SJSA1 (cell line): ENCODE measurements around the gene NKAIN4. TPM values are rescaled to one million over a fixed set of nuclear protein-coding genes. Genes with fewer than 3 reads are reported as not detected.

Experiments used
- DNase-seq, 2 experiments: peaks; one replicate each; pipeline ENCODE4 v3.0.0-alpha.2; 2015 to 2020; ENCODE audit warnings: low spot score in 2 of 2, low read depth in 1 of 2
- H3K27ac ChIP-seq: fragments of 250-450 bp; sonication (Bioruptor Pico); 2 replicates; pipeline ENCODE4 v1.5.1; 2020; ENCODE audit warnings: mild to moderate bottlenecking, moderate library complexity
- H3K27me3 ChIP-seq: fragments of 250-450 bp; sonication (Bioruptor Pico); replicated peaks from 2 replicates; pipeline ENCODE4 v1.5.1; 2020; ENCODE audit warnings: mild to moderate bottlenecking, moderate library complexity
- H3K36me3 ChIP-seq: fragments of 250-450 bp; sonication (Bioruptor Pico); 2 replicates; pipeline ENCODE4 v1.5.1; 2020; ENCODE audit warnings: mild to moderate bottlenecking
- H3K4me1 ChIP-seq: fragments of 250-450 bp; sonication (Bioruptor Pico); replicated peaks from 2 replicates; pipeline ENCODE4 v1.6.1; 2021; ENCODE audit warnings: mild to moderate bottlenecking
- H3K4me3 ChIP-seq: fragments of 250-450 bp; sonication (Bioruptor Pico); 2 replicates; pipeline ENCODE4 v1.5.1; 2020; ENCODE audit warnings: mild to moderate bottlenecking
- H3K9me3 ChIP-seq: fragments of 250-450 bp; sonication (Bioruptor Pico); replicated peaks from 2 replicates; pipeline ENCODE4 v1.5.1; 2020; ENCODE audit warnings: mild to moderate bottlenecking
- total RNA-seq: library from RNA; depleted of rRNA; stranded (reverse); fragments of >200 nt; shearing (Covaris generic); gene quantifications from 2 replicates; pipeline ENCODE4 v1.2.3, GENCODE V29; 2014; rRNA removed

NKAIN4 gene
- not detected in 2 replicates for total RNA-seq

- peaks cover 60% of the 10 kb centered on the region for H3K27me3 ChIP-seq
- H3K9me3 ChIP-seq: no peaks in the 10 kb centered on the region
- DNase-seq: no peak
- H3K4me3 ChIP-seq: no peak within 1 kb of the TSS
- H3K4me1 ChIP-seq: 0 out of 2 replicates have a peak, but pooled peaks cover 3% of the 10 kb centered on the region
- H3K36me3 ChIP-seq: no peaks in the 10 kb centered on the region
- H3K27ac ChIP-seq: no peak within 1 kb of the TSS
These were observed at the start of gene NKAIN4 for GRCh38 chr20:63254232-63254605. Gene NKAIN4, minus strand, starts transcription at chr20:63254463. Its CDS starts 13 bp downstream, at chr20:63254450.

GRCh38 chr20:63303095-63303666, 48.9 kb upstream of the NKAIN4 start:
- no peak for DNase-seq
- Histone ChIP-seq H3K36me3 (no peaks in the 10 kb centered on the region), H3K4me1 (no peaks in the 10 kb centered on the region), H3K4me3 (no peak overlapping the region), H3K9me3 (0 out of 2 replicates have a peak, but pooled peaks cover 2% of the 10 kb centered on the region), H3K27ac (no peak overlapping the region), H3K27me3 (peaks cover 48% of the 10 kb centered on the region)

- H3K27ac ChIP-seq: no peak overlapping the region
- no peak for DNase-seq
- 0 out of 2 replicates have a peak, but pooled peaks cover 2% of the 10 kb centered on the region for H3K9me3 ChIP-seq
- no peaks in the 10 kb centered on the region for H3K4me1 ChIP-seq
- H3K36me3 ChIP-seq: no peaks in the 10 kb centered on the region
- no peak overlapping the region for H3K4me3 ChIP-seq
- peaks cover 48% of the 10 kb centered on the region for H3K27me3 ChIP-seq
These were observed 47.4 kb upstream of the NKAIN4 start for GRCh38 chr20:63301671-63302070.

- Histone ChIP-seq H3K36me3 (no peaks in the 10 kb centered on the region), H3K4me1 (no peaks in the 10 kb centered on the region), H3K4me3 (no peak overlapping the region), H3K27me3 (peaks cover 49% of the 10 kb centered on the region), H3K27ac (no peak overlapping the region), H3K9me3 (0 out of 2 replicates have a peak, but pooled peaks cover 2% of the 10 kb centered on the region)
- no peak for DNase-seq
These were observed 44.6 kb upstream of the NKAIN4 start for GRCh38 chr20:63298731-63299312.

GRCh38 chr20:63297796-63298572, 43.7 kb upstream of the NKAIN4 start:
- no peak for DNase-seq
- Histone ChIP-seq H3K4me3 (no peak overlapping the region), H3K36me3 (no peaks in the 10 kb centered on the region), H3K27ac (no peak overlapping the region), H3K4me1 (no peaks in the 10 kb centered on the region), H3K27me3 (peaks cover 44% of the 10 kb centered on the region), H3K9me3 (0 out of 2 replicates have a peak, but pooled peaks cover 2% of the 10 kb centered on the region)

- H3K36me3 ChIP-seq: no peaks in the 10 kb centered on the region
- no peak for DNase-seq
- peaks cover 39% of the 10 kb centered on the region for H3K27me3 ChIP-seq
- H3K4me3 ChIP-seq: no peak overlapping the region
- H3K9me3 ChIP-seq: 0 out of 2 replicates have a peak, but pooled peaks cover 2% of the 10 kb centered on the region
- H3K4me1 ChIP-seq: no peaks in the 10 kb centered on the region
- H3K27ac ChIP-seq: no peak overlapping the region
These were observed 43.1 kb upstream of the NKAIN4 start for GRCh38 chr20:63297371-63297781.

GRCh38 chr20:63296531-63297299, 42.5 kb upstream of the NKAIN4 start:
- Histone ChIP-seq H3K27me3 (peaks cover 38% of the 10 kb centered on the region), H3K36me3 (no peaks in the 10 kb centered on the region), H3K9me3 (0 out of 2 replicates have a peak, but pooled peaks cover 2% of the 10 kb centered on the region), H3K4me3 (no peak overlapping the region), H3K4me1 (no peaks in the 10 kb centered on the region), H3K27ac (no peak overlapping the region)
- no peak for DNase-seq

GRCh38 chr20:63295846-63296245, 41.6 kb upstream of the NKAIN4 start:
- Histone ChIP-seq H3K27me3 (peaks cover 35% of the 10 kb centered on the region), H3K4me3 (no peak overlapping the region), H3K27ac (no peak overlapping the region), H3K4me1 (0 out of 2 replicates have a peak, but pooled peaks cover 4% of the 10 kb centered on the region), H3K9me3 (0 out of 2 replicates have a peak, but pooled peaks cover 4% of the 10 kb centered on the region), H3K36me3 (peaks cover 5% of the 10 kb centered on the region; the same call in 1 of the 2 replicates)
- no peak for DNase-seq

GRCh38 chr20:63295422-63295821, 41.2 kb upstream of the NKAIN4 start:
- 0 out of 2 replicates have a peak, but pooled peaks cover 4% of the 10 kb centered on the region for H3K9me3 ChIP-seq
- H3K27ac ChIP-seq: no peak overlapping the region

GRCh38 chr20:63295018-63295417, 40.8 kb upstream of the NKAIN4 start:
- H3K27ac ChIP-seq: no peak overlapping the region

More at GRCh38 chr20:63295422-63295821, 41.2 kb upstream of the NKAIN4 start:
- no peak for DNase-seq
- Histone ChIP-seq H3K4me3 (no peak overlapping the region), H3K27me3 (peaks cover 35% of the 10 kb centered on the region), H3K4me1 (0 out of 2 replicates have a peak, but pooled peaks cover 4% of the 10 kb centered on the region), H3K36me3 (peaks cover 6% of the 10 kb centered on the region; the same call in 1 of the 2 replicates)

GRCh38 chr20:63294536-63294900, 40.3 kb upstream of the NKAIN4 start:
- H3K36me3 ChIP-seq: peaks cover 6% of the 10 kb centered on the region; the same call in 1 of the 2 replicates
- H3K27ac ChIP-seq: no peak overlapping the region
- 0 out of 2 replicates have a peak, but pooled peaks cover 4% of the 10 kb centered on the region for H3K9me3 ChIP-seq
- peaks cover 34% of the 10 kb centered on the region for H3K27me3 ChIP-seq
- no peak overlapping the region for H3K4me3 ChIP-seq
- no peak for DNase-seq
- 0 out of 2 replicates have a peak, but pooled peaks cover 4% of the 10 kb centered on the region for H3K4me1 ChIP-seq

More at GRCh38 chr20:63295018-63295417, 40.8 kb upstream of the NKAIN4 start:
- peaks cover 35% of the 10 kb centered on the region for H3K27me3 ChIP-seq
- no peak for DNase-seq
- H3K4me1 ChIP-seq: 0 out of 2 replicates have a peak, but pooled peaks cover 4% of the 10 kb centered on the region
- 0 out of 2 replicates have a peak, but pooled peaks cover 4% of the 10 kb centered on the region for H3K9me3 ChIP-seq
- H3K4me3 ChIP-seq: no peak overlapping the region
- H3K36me3 ChIP-seq: peaks cover 6% of the 10 kb centered on the region; the same call in 1 of the 2 replicates

GRCh38 chr20:63293871-63294535, 39.7 kb upstream of the NKAIN4 start:
- Histone ChIP-seq H3K36me3 (peaks cover 11% of the 10 kb centered on the region), H3K27ac (no peak overlapping the region), H3K9me3 (0 out of 2 replicates have a peak, but pooled peaks cover 4% of the 10 kb centered on the region), H3K4me3 (no peak overlapping the region), H3K27me3 (peaks cover 29% of the 10 kb centered on the region), H3K4me1 (0 out of 2 replicates have a peak, but pooled peaks cover 4% of the 10 kb centered on the region)
- DNase-seq: no peak
